Measurements from ENCODE around the gene KIF1C. TPM values are rescaled to one million over a fixed set of nuclear protein-coding genes. Genes with fewer than 3 reads are reported as not detected.

KIF1C gene
- total RNA-seq, 1 experiment from 2014 or later = 130 TPM

- H3K27me3 Mint-ChIP-seq (ENCODE audit: low read depth) = no peaks in the 10 kb centered on the region
These were observed 26.9 kb downstream of the KIF1C start for GRCh38 chr17:5024604-5025003.

GRCh38 chr17:5027299-5027698 lies 29.5 kb downstream of the KIF1C start:
- TF ChIP-seq STAT6 (CRISPR knock-in tag; conservative IDR thresholded peaks at IDR 0.05; ENCODE audit: low read depth) = no peak
- peak; percentile 87 for TF ChIP-seq ZNF121 (CRISPR knock-in tag; IDR thresholded peaks at IDR 0.05)
- TF ChIP-seq ZNF281 (CRISPR knock-in tag; IDR thresholded peaks at IDR 0.05) = no peak
- TF ChIP-seq ZSCAN18 (CRISPR knock-in tag; IDR thresholded peaks at IDR 0.05) = no peak
- no peak for TF ChIP-seq ATF6 (CRISPR knock-in tag; IDR thresholded peaks at IDR 0.05)
- TF ChIP-seq ZNF232 (CRISPR knock-in tag; IDR thresholded peaks at IDR 0.05) = no peak
- no peaks in the 10 kb centered on the region for H3K9me3 Mint-ChIP-seq
- no peak overlapping the region for H3K4me3 Mint-ChIP-seq
- peaks cover 10% of the 10 kb centered on the region for H3K27me3 Mint-ChIP-seq (ENCODE audit: low read depth)
- ChIA-PET CTCF (interaction anchor here (0.7 to 1.4 kb wide), 2 partner anchors 35 to 118 kb away, joined by 4 to 6 read pairs; no protein-coding TSS in a partner anchor), POLR2A (no interaction called here)
- DNase-seq (ENCODE audit: low spot score) = no peak
- H3K36me3 Mint-ChIP-seq = peaks cover 13% of the 10 kb centered on the region
- no peak overlapping the region for H3K27ac Mint-ChIP-seq
- H3K4me1 Mint-ChIP-seq = no peaks in the 10 kb centered on the region
- no peak for ATAC-seq

More at GRCh38 chr17:5024604-5025003, 26.9 kb downstream of the KIF1C start:
- Mint-ChIP-seq H3K36me3 (peaks cover 36% of the 10 kb centered on the region), H3K27ac (no peak overlapping the region), H3K9me3 (no peaks in the 10 kb centered on the region), H3K4me1 (no peaks in the 10 kb centered on the region), H3K4me3 (no peak overlapping the region)
- no peak for DNase-seq (ENCODE audit: low spot score)
- POLR2A ChIA-PET = no interaction called here
- no peak for ATAC-seq
- CTCF ChIA-PET = no interaction called here
- no peak for TF ChIP-seq FOXP4 (CRISPR knock-in tag; IDR thresholded peaks at IDR 0.05)
- TF ChIP-seq SOX15 (CRISPR knock-in tag; IDR thresholded peaks at IDR 0.05) = no peak

- Mint-ChIP-seq H3K36me3 (peaks cover 7% of the 10 kb centered on the region), H3K4me3 (no peak overlapping the region)
- POLR2A ChIA-PET = interaction anchor here (0.6 kb wide), 1 partner anchor 8 kb away, joined by 5 read pairs; no protein-coding TSS in a partner anchor
- TF ChIP-seq FOXK1 (CRISPR knock-in tag; IDR thresholded peaks at IDR 0.05) (no peak), ARID4B (CRISPR knock-in tag; IDR thresholded peaks at IDR 0.05; ENCODE audit: borderline replicate concordance) (no peak), TEAD4 (CRISPR knock-in tag; IDR thresholded peaks at IDR 0.05) (no peak), KAT7 (CRISPR knock-in tag; IDR thresholded peaks at IDR 0.05; ENCODE audit: borderline replicate concordance) (no peak), E2F1 (CRISPR knock-in tag; IDR thresholded peaks at IDR 0.05) (no peak)
These were observed 30.2 kb downstream of the KIF1C start for GRCh38 chr17:5027916-5028315.

More at GRCh38 chr17:5027916-5028315, 30.2 kb downstream of the KIF1C start:
- Mint-ChIP-seq H3K27ac (no peak overlapping the region), H3K9me3 (no peaks in the 10 kb centered on the region), H3K27me3 (ENCODE audit: low read depth) (peaks cover 12% of the 10 kb centered on the region), H3K4me1 (no peaks in the 10 kb centered on the region)
- CTCF ChIA-PET = interaction anchor here (0.6 to 1.8 kb wide), 6 partner anchors 34 to 119 kb away, joined by 3 to 6 read pairs (median 4); partner anchors contain the start of genes ENO3 and SPAG7
- ATAC-seq (no peak), DNase-seq (ENCODE audit: low spot score) (no peak)

Data from WTC11 (cell line).